HG03575 (cell line): ENCODE results near the gene POU6F2.
"Not testable (repeated sequence)": the region's sequence is repeated elsewhere in the genome, so short reads cannot be mapped to it uniquely, and the experiment has no call there.

ENCODE experiments used
- ATAC-seq: cut with Tn5 transposase; IDR thresholded peaks from one replicate; pipeline ENCODE4 v1.9.1; 2021; ENCODE audit not compliant: unreplicated experiment, insufficient number of reproducible peaks, low FRiP score; ENCODE audit errors: extremely low read depth

POU6F2 gene

DNA sequence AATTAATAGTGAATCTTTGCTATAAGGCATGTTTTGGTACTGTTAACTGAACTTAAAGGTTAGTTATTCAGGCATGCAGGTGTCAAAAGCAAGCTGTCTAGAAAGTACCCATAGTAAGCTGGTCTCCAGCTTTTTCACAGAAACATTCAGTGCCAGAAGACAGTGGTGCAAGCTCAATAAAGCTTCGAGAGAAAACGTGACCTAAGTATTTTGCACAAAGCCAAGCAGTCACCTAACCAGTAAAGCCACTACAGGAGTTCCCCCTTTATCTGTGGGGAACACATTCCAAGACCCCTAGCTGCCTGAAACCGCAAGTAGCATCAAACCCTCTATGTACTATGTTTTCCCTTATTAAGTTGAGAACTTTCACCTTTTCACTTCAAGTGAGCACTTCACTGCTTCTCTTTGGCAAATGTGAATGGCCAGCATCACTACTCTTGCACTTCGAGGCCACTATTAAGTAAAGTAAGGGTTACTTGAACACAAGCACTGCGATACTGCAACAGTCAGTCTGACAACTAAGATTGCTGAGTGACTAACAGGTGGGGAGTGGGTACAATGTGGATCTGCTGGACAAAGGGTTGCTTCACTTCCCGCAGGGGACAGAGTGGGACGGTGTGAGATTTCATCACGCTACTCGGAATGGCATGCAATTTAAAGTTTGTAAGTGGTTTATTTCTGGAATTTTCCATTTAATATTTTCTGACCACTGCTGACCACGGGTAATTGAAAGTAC, 334.7 kb downstream of the POU6F2 start:
- no peak for ATAC-seq

DNA sequence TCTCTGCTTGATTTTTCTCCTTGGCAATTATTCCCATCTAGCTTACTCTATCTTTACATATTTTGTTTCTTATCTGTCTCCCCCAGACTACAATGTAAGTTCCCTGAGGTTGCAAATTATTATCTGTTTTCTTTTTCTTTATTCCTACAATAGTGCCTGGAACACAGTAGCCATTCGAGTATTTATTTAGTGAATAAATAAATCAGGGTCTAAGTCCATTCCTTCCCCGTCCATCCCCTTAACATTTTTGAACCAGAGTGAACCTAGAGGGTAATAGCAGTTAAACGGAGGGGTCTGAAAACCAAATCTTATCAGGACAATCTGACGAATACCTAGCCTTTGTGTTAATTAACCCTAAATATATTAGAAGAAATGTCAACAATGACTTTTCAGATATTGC, 335.7 kb downstream of the POU6F2 start:
- no peak for ATAC-seq

GRCh38 chr7:39313974-39314373, 336.3 kb downstream of the POU6F2 start:
- ATAC-seq = no peak

DNA sequence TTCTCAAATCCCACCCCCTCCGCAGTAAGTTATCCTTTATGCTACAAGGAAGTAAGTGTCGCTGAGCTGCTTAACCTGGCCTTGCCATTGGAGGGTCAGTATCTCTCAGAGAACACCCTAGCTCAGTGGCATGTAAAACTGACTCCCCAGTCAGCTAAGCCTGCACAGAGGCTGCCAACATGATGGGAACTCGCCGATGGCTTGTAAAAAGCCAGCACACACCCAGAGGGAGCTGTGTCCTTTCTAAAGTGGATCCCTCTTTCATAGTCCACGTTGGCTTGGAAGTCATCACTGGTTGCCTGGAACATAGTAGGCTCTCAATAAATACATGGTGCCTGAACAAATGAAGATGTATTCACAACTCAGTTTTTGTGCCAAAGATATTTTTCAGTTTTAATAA, 339.4 kb downstream of the POU6F2 start:
- no peak for ATAC-seq

DNA sequence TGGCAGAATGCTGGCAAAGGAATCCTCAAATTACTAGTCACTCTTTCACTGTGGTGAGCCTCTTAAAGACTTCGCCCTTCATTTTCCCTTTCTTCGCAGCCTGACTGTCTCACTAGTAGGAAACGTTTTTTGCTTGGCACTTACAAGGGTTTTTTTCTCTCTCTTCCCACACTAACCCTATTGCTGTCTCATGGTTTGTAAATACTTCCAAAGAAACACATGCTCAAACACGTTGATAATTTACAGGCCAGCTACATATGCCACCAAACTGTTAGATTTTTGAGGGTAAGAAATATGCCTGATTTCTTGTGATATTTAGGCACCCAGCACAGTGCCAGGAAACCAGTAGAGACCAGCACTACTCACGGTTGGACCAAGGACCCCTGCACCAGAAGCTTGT, 340.2 kb downstream of the POU6F2 start:
- ATAC-seq = no peak

GRCh38 chr7:39321245-39321644, 343.5 kb downstream of the POU6F2 start:
- ATAC-seq = no peak

GRCh38 chr7:39321909-39322498, 344.3 kb downstream of the POU6F2 start:
- ATAC-seq = no peak

GRCh38 chr7:39324139-39324760, 346.5 kb downstream of the POU6F2 start:
- ATAC-seq = no peak

DNA sequence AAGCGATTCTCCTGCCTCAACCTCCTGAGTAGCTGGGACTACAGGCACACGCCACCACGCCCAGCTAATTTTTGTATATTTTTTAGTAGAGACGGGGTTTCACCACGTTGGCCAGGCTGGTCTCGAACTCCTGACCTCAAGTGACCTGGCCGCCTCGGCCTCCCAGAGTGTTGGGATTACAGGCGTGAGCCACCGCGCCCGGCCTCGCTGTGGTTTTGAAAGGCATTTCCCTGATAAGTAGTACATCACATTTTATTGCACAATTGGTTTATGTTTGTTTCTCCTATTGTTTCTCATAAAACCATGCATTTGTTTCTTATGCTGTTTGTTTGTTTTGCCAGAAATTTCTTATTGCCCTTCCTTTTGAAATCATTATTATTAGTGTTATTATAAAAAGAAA, 353.9 kb downstream of the POU6F2 start:
- not testable (repeated sequence) for ATAC-seq

- ATAC-seq = no peak
These were observed 354.4 kb downstream of the POU6F2 start for GRCh38 chr7:39332142-39332541.

DNA sequence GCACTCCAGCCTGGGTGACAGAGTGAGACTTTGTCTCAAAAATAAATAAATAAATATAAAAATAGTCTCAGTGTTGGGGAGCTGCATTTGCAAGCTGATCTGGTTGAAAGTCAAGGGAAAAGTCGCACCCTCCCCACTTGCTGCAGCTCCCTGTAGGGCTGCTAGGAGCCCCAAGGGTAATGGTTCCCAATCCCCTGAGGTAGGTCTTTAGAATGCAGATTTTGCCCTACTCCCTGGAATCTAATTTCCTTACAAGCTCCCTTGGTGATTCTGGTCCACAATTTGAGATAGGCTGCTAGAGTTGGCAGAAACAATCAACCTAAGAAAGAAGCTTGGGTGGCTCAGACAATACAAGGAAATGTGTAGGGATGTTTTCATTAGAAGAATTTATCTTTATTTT, 356.0 kb downstream of the POU6F2 start:
- ATAC-seq = no peak

DNA sequence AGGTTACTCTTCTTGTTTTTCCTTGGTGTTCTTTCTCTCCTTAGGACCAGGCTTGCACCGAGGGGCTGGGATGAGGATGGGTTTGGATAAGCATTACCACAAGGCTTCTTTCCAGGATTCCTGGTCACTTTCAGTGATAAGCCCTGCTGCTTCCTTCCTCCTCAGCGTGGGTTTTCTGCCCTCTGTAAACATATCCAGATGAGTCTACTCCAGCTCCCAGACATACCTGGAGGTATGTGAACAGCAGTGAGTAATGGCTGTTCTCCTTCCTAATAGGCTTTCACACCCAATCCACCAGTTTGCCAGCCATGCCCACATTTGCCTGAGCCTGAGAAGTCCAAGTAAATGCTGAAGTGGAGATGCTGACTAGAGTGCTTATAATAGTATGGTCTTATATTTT, 358.7 kb downstream of the POU6F2 start:
- ATAC-seq = no peak

DNA sequence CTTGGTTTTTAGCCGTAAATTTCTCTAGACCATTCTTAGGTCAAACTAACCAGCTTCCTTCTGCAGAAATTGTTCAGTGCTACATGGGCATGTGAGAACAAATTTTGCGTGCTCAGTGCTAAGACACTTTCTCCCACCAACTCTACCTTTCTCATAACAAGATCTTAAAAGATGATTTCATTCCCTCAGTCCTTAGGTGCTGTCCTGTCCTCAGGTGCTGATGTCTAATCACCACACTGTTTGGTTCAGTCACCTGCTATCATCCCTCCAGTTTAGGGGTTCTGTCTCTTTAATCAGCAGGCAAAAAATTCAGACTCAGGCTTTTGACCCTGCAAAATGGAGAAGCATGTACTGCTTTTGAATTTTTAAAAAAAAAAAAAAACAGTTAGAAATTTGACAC, 361.0 kb downstream of the POU6F2 start:
- ATAC-seq = no peak

- ATAC-seq = no peak
These were observed 361.9 kb downstream of the POU6F2 start for GRCh38 chr7:39339591-39339990.

DNA sequence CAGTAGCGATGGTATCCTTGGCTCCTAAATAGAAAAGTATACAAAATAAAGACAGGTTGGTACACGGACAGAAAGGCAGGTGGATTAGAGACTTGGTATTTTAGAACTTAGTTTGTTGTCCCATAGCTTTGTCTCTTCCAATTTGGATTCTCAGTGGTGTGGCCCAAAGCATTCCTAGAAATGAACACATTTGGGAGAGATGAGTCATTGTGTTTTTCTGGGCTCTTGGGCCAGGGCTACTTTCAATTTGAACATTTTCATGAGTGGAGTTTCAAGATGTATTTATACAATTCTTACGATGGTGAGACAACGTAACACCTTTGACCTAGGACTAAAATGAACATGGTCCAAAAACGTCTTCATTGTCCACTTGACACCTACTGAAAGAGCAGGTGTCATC, 363.4 kb downstream of the POU6F2 start:
- ATAC-seq = no peak

DNA sequence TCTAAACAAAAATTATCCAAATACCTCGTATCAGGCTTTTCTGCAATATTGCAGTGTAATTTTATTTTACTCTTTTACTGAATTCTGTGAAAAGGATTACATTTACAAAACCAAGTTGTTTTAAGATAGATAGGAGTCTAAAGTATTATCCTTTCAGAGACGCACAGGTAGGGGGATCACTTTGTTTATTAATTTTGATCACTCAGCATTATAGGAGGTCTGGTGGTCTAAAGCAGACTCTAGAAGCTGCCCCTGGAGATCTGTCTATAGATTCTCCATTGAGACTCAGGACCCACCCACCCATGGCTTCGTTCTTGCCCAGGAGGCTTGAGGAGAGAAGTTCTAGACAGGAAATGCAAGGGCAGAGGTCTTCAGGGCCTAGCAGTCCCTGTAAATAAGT, 365.1 kb downstream of the POU6F2 start:
- ATAC-seq = no peak

DNA sequence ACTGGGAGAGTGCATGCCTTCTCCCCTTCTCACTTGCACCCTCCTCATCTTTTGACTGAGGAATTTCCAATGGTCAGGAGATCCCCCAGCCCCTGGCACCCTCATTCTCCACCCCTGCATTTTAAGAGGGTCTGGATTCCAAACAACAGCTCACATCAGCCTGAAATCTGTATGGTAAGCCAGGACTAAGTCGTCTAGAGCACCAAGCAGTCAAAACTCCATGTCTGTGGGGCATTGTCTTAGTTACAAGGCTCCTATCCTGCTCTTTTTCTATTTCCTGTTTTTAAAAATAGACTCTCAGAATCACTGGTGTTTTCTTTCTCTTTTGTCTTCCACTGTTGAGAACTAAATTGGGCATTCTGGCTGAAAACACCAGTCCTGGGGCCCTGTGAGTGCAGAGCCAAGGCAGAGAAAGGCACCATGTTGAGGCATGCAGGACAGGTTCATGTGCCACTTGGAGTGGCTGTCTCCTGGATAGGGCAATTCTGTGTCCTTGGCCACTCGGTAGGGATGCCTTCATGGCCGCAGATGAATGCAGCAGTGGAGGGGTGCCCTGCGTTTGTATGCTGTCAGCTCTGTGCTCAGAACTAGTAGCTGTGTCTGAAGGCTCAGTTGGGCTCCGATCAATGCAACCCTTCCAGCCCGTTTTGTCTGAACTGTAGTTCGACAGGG, 371.9 kb downstream of the POU6F2 start:
- ATAC-seq = no peak

GRCh38 chr7:39353615-39354376, 376.1 kb downstream of the POU6F2 start:
- ATAC-seq = no peak

DNA sequence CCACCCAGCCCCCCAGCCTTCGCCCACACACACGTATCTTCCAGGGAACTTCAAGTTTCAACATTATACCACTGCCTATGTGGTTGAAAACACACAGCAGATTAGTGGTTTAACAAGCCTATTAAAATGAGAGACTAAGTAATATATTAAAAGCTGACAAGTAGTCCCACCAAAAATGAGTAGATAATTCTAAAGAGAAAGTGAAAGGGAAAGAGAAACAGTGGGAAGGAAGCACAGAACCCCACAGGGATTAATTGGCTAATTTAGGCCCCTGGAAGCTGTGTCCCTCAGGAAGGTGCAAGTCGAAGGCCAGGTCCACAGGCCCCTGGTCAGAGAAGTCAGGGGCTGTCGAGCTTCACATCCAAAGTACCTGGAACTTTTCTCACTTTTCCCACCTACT, 378.0 kb downstream of the POU6F2 start:
- no peak for ATAC-seq
